Measurements from ENCODE around the gene NAXE. TPM values are rescaled to one million over a fixed set of nuclear protein-coding genes. Genes with fewer than 3 reads are reported as not detected.
"Not testable (repeated sequence)": the region's sequence is repeated elsewhere in the genome, so short reads cannot be mapped to it uniquely, and the experiment has no call there.

The NAXE gene
- total RNA-seq, 1 donor from 2014 or later = 190 TPM

DNA sequence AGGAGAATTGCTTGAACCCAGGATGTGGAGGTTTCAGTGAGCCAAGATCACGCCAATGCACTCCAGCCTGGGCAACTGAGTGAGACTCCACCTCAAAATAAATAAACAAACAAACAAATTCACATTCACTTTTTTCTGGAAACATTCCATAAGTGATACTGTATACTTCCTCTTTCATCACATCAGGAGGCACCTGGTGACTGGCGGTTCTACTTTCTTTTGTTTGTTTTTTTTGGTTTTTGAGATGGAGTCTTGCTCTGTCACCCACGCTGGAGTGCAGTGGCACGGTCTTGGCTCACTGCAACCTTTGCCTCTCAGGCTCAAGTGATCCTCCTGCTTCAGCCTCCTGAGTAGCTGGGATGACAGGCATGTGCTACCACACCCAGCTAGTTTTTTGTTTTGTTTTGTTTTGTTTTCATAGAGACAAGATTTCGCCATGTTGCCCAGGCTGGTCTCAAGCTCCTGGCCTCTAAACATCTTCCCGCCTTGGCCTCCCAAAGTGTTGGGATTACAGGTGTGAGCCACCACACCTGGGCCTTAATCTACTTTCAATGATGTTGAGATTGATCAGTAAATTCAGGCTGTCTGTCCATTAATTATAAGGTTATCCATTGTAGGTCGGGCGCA, 38.4 kb downstream of the NAXE start:
- Mint-ChIP-seq H3K4me1 (ENCODE audit: unreplicated experiment) (peaks cover 7% of the 10 kb centered on the region), H3K27me3 (ENCODE audit: unreplicated experiment) (peaks cover 8% of the 10 kb centered on the region), H3K27ac (ENCODE audit: unreplicated experiment) (no peak overlapping the region), H3K4me3 (ENCODE audit: unreplicated experiment) (no peak overlapping the region), H3K36me3 (ENCODE audit: low read depth, unreplicated experiment) (no peaks in the 10 kb centered on the region), H3K9me3 (ENCODE audit: unreplicated experiment) (no peaks in the 10 kb centered on the region)
- TF ChIP-seq, protein P1, sequence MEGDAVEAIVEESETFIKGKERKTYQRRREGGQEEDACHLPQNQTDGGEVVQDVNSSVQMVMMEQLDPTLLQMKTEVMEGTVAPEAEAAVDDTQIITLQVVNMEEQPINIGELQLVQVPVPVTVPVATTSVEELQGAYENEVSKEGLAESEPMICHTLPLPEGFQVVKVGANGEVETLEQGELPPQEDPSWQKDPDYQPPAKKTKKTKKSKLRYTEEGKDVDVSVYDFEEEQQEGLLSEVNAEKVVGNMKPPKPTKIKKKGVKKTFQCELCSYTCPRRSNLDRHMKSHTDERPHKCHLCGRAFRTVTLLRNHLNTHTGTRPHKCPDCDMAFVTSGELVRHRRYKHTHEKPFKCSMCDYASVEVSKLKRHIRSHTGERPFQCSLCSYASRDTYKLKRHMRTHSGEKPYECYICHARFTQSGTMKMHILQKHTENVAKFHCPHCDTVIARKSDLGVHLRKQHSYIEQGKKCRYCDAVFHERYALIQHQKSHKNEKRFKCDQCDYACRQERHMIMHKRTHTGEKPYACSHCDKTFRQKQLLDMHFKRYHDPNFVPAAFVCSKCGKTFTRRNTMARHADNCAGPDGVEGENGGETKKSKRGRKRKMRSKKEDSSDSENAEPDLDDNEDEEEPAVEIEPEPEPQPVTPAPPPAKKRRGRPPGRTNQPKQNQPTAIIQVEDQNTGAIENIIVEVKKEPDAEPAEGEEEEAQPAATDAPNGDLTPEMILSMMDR (IDR thresholded peaks at IDR 0.05; ENCODE audit: unreplicated experiment) = no peak
- DNase-seq (ENCODE audit: low spot score) = no peak

DNA sequence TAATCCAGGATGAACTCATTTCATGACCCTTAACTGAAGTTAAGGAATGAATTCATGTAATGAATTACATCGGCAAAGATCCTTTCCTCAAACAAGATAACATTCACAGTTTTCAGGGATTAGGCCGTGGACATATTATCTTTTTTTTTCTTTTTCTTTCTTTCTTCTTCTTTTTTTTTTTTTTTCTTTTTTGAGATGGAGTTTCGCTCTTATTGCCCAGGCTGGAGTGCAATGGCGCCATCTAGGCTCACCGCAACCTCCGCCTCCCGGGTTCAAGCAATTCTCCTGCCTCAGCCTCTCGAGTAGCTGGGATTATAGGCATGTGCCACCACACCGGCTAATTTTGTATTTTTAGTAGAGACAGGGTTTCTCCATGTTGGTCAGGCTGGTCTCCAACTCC, 39.6 kb downstream of the NAXE start:
- not testable (repeated sequence) for DNase-seq (ENCODE audit: low spot score); H3K27me3 Mint-ChIP-seq (ENCODE audit: unreplicated experiment); H3K4me3 Mint-ChIP-seq (ENCODE audit: unreplicated experiment); H3K36me3 Mint-ChIP-seq (ENCODE audit: low read depth, unreplicated experiment); H3K4me1 Mint-ChIP-seq (ENCODE audit: unreplicated experiment); H3K27ac Mint-ChIP-seq (ENCODE audit: unreplicated experiment); H3K9me3 Mint-ChIP-seq (ENCODE audit: unreplicated experiment)

DNA sequence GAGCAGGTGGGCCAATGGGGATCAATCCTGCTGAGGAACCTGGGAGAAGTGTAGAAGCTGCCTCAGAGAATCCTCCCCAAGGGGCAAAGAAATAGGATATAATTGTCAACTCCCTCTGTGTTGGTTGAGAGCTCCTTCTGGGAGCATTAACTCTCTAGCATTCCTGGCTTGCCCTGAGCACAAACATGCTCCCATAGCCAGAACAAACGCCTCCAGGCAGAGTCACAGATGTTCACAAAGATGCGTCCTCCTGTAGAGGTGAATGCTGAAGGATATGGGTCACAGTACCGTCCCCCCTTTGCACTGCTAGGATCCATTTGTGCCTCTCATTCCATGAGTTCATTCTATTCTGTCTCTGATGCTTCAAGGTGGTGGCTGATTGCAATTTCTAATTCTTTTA, 40.8 kb downstream of the NAXE start:
- TF ChIP-seq, protein P1 (IDR thresholded peaks at IDR 0.05; ENCODE audit: unreplicated experiment) = no peak
- no peak for DNase-seq (ENCODE audit: low spot score)
- H3K4me3 Mint-ChIP-seq (ENCODE audit: unreplicated experiment) = no peak overlapping the region
- H3K27ac Mint-ChIP-seq (ENCODE audit: unreplicated experiment) = no peak overlapping the region
- H3K9me3 Mint-ChIP-seq (ENCODE audit: unreplicated experiment) = no peaks in the 10 kb centered on the region
- H3K36me3 Mint-ChIP-seq (ENCODE audit: low read depth, unreplicated experiment) = no peaks in the 10 kb centered on the region
- H3K4me1 Mint-ChIP-seq (ENCODE audit: unreplicated experiment) = no peaks in the 10 kb centered on the region
- H3K27me3 Mint-ChIP-seq (ENCODE audit: unreplicated experiment) = peaks cover 2% of the 10 kb centered on the region

DNA sequence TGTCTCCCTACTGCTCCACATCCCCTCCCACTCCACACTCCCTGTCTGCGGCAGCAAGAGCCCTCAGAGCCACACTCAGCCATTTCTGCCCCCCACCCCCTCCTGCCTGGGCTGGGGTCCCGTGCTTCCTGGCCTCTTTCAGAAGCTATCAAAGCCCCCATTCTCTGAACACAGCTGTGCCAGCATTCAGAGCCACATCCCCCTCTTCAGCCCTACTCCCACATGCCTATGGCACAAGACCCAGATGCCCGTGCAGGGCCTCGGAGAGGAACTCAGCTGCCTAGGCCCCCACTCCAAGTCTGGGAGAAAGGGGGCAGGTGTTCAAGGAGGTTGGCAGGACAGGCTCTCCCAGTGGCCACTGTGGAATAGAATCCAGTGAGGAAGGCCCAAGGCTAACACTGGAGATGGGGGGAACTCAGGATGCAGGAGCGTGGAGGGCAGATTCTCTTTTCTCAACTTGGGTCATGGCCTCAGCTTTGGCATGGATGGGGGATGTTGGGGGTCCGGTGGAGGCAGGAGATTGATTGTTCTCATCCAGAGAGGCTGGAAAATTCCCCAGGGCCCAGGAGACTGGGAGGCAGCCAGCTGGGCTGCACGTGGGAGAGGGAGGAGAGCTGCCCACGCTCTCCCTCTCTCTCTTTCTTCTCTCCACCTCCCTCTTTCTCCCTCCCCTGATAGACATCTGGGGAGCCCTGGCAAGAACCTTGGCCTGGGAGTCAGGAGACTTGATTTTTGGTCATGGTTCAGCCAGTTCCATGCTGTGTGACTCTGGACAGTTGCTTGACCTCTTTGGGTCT, 46.8 kb downstream of the NAXE start:
- Mint-ChIP-seq H3K4me3 (ENCODE audit: unreplicated experiment) (no peak overlapping the region), H3K27ac (ENCODE audit: unreplicated experiment) (no peak overlapping the region), H3K9me3 (ENCODE audit: unreplicated experiment) (no peaks in the 10 kb centered on the region), H3K4me1 (ENCODE audit: unreplicated experiment) (peaks cover 6% of the 10 kb centered on the region), H3K36me3 (ENCODE audit: low read depth, unreplicated experiment) (peaks cover 1% of the 10 kb centered on the region), H3K27me3 (ENCODE audit: unreplicated experiment) (peaks cover 15% of the 10 kb centered on the region)
- no peak for DNase-seq (ENCODE audit: low spot score)
- TF ChIP-seq, protein P1 (IDR thresholded peaks at IDR 0.05; ENCODE audit: unreplicated experiment) = no peak

DNA sequence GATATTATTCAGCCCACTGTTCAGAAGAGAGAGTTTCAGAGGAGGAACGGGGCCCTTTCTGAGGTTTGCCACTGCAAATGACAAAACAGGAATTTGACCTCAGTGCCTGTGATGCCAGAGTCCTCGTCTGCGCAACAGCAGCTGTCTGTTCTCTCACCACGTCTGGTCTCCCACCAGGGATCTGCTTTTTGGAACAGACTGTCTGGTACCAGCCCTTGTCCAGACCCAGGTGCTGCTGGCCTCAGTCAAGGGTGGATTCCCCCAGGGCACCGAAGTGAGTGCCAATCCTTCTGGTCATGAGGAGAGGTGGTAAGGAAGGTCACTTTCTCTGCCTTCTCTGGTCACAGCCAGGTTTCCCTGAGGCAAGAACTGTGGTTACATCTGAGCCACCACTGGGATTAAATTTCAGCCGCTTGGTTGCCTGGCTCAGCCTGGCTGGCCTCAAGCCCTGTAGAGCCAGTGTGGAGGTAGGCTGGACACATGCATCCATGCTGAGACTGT, 48.1 kb downstream of the NAXE start:
- peaks cover 6% of the 10 kb centered on the region for H3K4me1 Mint-ChIP-seq (ENCODE audit: unreplicated experiment)
- no peak overlapping the region for H3K27ac Mint-ChIP-seq (ENCODE audit: unreplicated experiment)
- peaks cover 5% of the 10 kb centered on the region for H3K36me3 Mint-ChIP-seq (ENCODE audit: low read depth, unreplicated experiment)
- TF ChIP-seq, protein P1 (IDR thresholded peaks at IDR 0.05; ENCODE audit: unreplicated experiment) = no peak
- DNase-seq (ENCODE audit: low spot score) = no peak
- H3K9me3 Mint-ChIP-seq (ENCODE audit: unreplicated experiment) = no peaks in the 10 kb centered on the region
- peaks cover 15% of the 10 kb centered on the region for H3K27me3 Mint-ChIP-seq (ENCODE audit: unreplicated experiment)
- H3K4me3 Mint-ChIP-seq (ENCODE audit: unreplicated experiment) = no peak overlapping the region
